Kidney (tissue), 14 donors: ENCODE measurements around the gene HSPA6. TPM values are rescaled to one million over a fixed set of nuclear protein-coding genes. Genes with fewer than 3 reads are reported as not detected.

Source experiments
- DNase-seq, 5 donors: peaks; one replicate each; pipeline ENCODE4 v3.0.0-alpha.2; 2013 to 2020
- FAIRE-seq: peaks from 2 replicates; lab custom pipeline; 2012; peaks lifted over from hg19 to GRCh38; lab: Jason Lieb, UNC
- H3K27ac ChIP-seq, 2 donors: one replicate each; pipeline ENCODE4 v1.7.0; 2013; ENCODE audit warnings: low read depth in 2 of 2, low read length in 2 of 2, inconsistent platforms in 1 of 2
- H3K27me3 ChIP-seq: one replicate; pipeline ENCODE4 v1.7.1; 2013; ENCODE audit warnings: low read length, inconsistent platforms; ENCODE audit not compliant: control insufficient read depth, insufficient read depth
- H3K36me3 ChIP-seq, 3 donors: one replicate each; pipeline versions ENCODE4 v1.7.0 to v1.7.1; 2013; ENCODE audit warnings: low read length in 3 of 3, control low read depth in 1 of 3, inconsistent platforms in 1 of 3; ENCODE audit not compliant: insufficient read depth in 3 of 3, control insufficient read depth in 2 of 3
- H3K4me1 ChIP-seq, 3 donors: one replicate each; pipeline versions ENCODE4 v1.7.0 to v1.7.1; 2013; ENCODE audit warnings: low read length in 3 of 3, inconsistent platforms in 1 of 3, low read depth in 1 of 3; ENCODE audit not compliant: control insufficient read depth in 2 of 3, insufficient read depth in 2 of 3
- H3K4me3 ChIP-seq, 3 donors: one replicate each; pipeline versions ENCODE4 v1.7.0 to v1.8.1; 2013; ENCODE audit warnings: low read length in 3 of 3, control low read depth in 1 of 3, inconsistent platforms in 1 of 3
- H3K9ac ChIP-seq, 3 donors: one replicate each; pipeline versions ENCODE4 v1.7.0 to v1.7.1; 2013; ENCODE audit warnings: low read length in 3 of 3, control low read depth in 1 of 3, inconsistent platforms in 1 of 3
- H3K9me3 ChIP-seq, 3 donors: one replicate each; pipeline versions ENCODE4 v1.7.0 to v1.7.1; 2013; ENCODE audit warnings: low read length in 3 of 3, control low read depth in 1 of 3, inconsistent platforms in 1 of 3; ENCODE audit not compliant: control insufficient read depth in 2 of 3, insufficient read depth in 1 of 3
- CTCF ChIP-seq: IDR thresholded peaks from 3 replicates; pipeline ENCODE4 v1.5.1; 2012; ENCODE audit warnings: mild to moderate bottlenecking, moderate library complexity, borderline replicate concordance; ENCODE audit not compliant: insufficient read depth; ENCODE audit errors: extremely low read depth
- intact Hi-C: fragments of 100-400 bp; cut with DNase I; formaldehyde crosslinking; loops from one replicate; pipeline ENCODE4 v1.11.1; 2022
- polyA plus RNA-seq: library from polyadenylated mRNA; stranded (reverse); fragments of 350-450 nt; fragmentation: Illumina TruSeq; extraction: RNeasy Lipid Tissue Mini Kit (QIAGEN cat#74804); gene quantifications from one replicate; pipeline ENCODE4 v1.2.3, GENCODE V29; 2014; ENCODE audit warnings: low read depth, low replicate concordance; ENCODE audit not compliant: insufficient read depth
- total RNA-seq: library from RNA; stranded (reverse); fragmentation: NEBNext Ultra II Directional; extraction: Animal tissue kit (Norgen Biotek cat#: 25700); gene quantifications from one replicate; pipeline ENCODE4 v1.2.1, GENCODE V29; 2021
- donor health status: control.
- donor health status: control.
- donor health status: control.
- donor health status: control.
- donor health status: control.
- donor health status: DM: yes; HTN: yes; CAD: no.
- donor health status: Normal renal cell carcinoma (clear cell type).

The HSPA6 gene
- total and polyA plus RNA-seq, 2 donors from 2014 or later = 2.6 to 5.5 TPM

- Histone ChIP-seq H3K4me3 (no peak overlapping the region), H3K4me1 (no peaks in the 10 kb centered on the region), H3K9me3 (no peaks in the 10 kb centered on the region), H3K27me3 (no peaks in the 10 kb centered on the region), H3K9ac (no peak overlapping the region), H3K27ac (no peak overlapping the region), H3K36me3 (no peaks in the 10 kb centered on the region)
- intact Hi-C loops = no loop called here
- FAIRE-seq (no peak), DNase-seq (no peak)
- no peak for TF ChIP-seq CTCF
Measured at GRCh38 chr1:161492827-161493226, 31.5 kb upstream of the HSPA6 start.

DNA sequence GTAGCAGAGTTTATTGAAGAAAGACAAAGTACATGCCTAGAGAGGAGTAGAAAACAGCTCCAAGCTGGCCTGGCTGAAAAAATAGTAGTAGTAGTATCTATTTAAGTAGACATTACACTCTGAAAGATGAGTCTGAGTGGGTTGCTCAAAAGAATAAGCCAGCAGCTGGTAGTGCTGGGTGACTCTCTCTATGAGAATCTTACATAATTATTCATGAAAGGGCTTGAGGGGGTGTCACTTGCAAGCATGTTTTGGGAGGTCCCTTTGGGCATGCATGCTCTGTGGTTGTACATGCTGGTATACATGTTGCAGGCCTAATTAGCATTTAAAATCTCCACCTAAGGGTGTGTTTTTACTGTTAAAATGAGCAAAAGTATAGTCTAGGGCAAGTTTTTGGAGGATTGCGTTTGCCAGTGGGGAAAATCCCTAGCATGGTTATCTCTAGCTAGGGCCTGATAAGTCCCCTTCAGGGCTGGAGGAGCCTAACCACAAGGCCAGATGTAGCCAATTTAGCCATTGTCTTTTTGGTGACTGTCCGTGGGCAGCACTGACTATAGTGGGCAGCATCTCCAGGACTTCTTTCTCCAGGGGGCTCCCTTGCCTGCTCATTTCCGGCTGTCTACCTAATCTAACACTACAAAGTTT, 30.1 kb upstream of the HSPA6 start:
- no peaks in the 10 kb centered on the region for H3K36me3 ChIP-seq
- no peak overlapping the region for H3K27ac ChIP-seq
- no peaks in the 10 kb centered on the region for H3K9me3 ChIP-seq
- no peak overlapping the region for H3K9ac ChIP-seq
- H3K4me3 ChIP-seq = no peak overlapping the region
- no peak for TF ChIP-seq CTCF
- H3K4me1 ChIP-seq = no peaks in the 10 kb centered on the region
- FAIRE-seq (no peak), DNase-seq (no peak)
- H3K27me3 ChIP-seq = no peaks in the 10 kb centered on the region
- intact Hi-C loops = no loop called here

DNA sequence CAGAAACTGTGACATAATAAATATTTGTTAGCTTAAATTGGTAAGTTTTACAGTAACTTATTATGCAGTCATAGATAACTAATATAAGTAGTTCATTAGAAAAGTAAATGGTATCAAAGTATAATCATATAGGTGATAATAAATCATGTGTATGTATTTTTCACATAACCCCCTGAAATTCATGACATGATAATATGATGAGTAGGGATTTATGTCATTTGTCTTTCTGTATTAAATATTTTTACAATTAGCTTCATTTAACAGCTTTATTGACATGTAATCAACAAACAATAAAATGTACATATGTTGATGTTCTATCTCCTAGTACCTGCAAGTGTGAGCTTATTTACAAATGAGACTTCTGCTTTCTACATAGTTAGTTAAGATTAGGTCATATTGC, 28.9 kb upstream of the HSPA6 start:
- Histone ChIP-seq H3K9ac (no peak overlapping the region), H3K4me1 (no peaks in the 10 kb centered on the region), H3K4me3 (no peak overlapping the region), H3K27ac (no peak overlapping the region), H3K36me3 (no peaks in the 10 kb centered on the region), H3K27me3 (no peaks in the 10 kb centered on the region), H3K9me3 (no peaks in the 10 kb centered on the region)
- TF ChIP-seq CTCF = no peak
- intact Hi-C loops = no loop called here
- DNase-seq (no peak), FAIRE-seq (no peak)

DNA sequence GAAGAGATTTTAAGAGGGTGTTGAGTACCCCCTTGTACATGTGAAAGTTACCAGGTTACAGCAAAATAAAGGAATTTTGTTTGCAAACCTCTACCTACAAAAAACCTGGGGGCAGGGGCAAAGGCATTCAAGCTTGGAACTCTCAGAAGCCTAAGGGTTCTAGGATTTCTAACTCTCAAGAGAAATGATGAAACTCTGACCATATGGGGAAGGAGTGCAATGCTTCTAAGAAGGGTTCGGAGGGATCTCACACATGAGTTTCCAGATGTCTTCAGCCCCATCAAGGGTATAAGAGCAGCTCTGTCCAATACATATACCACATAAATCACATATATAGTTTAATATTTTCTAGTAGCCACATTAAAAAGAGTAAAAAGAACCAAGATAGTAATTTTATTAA, 26.4 kb upstream of the HSPA6 start:
- Histone ChIP-seq H3K4me1 (no peaks in the 10 kb centered on the region), H3K9ac (no peak overlapping the region), H3K27ac (no peak overlapping the region), H3K36me3 (no peaks in the 10 kb centered on the region), H3K27me3 (no peaks in the 10 kb centered on the region), H3K9me3 (no peaks in the 10 kb centered on the region), H3K4me3 (no peak overlapping the region)
- no peak for TF ChIP-seq CTCF
- intact Hi-C loops = no loop called here
- DNase-seq = no peak
- FAIRE-seq = no peak
